ENCODE data around the gene APOA5.

GRCh38 chr11:116776522-116776984, 15.1 kb downstream of the APOA5 start:
- TF ChIP-seq CTCF (IDR thresholded peaks at IDR 0.05) (no peak), POLR2AphosphoS5 (IDR thresholded peaks at IDR 0.05) (no peak)

Data from suprapubic skin (tissue), 3 donors.